ENCODE results near the gene TRIM25.

The TRIM25 gene

DNA sequence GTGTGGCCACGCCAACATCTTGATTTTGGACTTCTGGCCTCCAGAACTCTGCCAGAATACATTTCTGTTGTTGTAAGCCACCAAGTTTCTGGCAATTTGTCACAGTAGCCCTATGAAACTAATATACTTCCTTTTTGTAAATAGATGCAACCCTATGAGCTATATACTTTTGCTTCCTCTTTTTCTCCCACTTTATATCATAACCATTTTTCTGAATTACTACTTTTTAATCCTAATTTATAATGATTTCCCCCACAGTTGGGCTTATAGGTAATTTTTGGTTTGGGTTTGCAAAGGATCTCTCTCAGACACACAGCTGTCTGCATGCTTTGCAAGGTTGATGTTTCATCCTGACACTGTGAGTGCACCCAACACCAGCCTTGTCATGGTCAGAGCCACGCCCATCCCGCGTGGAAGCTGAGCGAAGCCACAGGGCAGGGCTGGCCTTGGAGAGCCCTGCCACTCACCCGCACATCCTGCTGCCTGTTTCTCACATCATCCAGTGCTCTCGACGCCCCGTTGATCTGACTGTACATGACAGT lies 5.8 kb downstream of the TRIM25 start:
- H3K4me3 ChIP-seq (ENCODE audit: low read depth in 1 of 2, low read length in 2 of 2): no peak overlapping the region
- no peaks in the 10 kb centered on the region for H3K9me3 ChIP-seq (ENCODE audit: low read length)
- no peaks in the 10 kb centered on the region for H3K27me3 ChIP-seq (ENCODE audit: control insufficient read depth in 1 of 2, insufficient read depth in 2 of 2, low read length in 2 of 2)
- H3K9ac ChIP-seq (ENCODE audit: low read length): no peak overlapping the region
- peaks cover 35% of the 10 kb centered on the region for H3K36me3 ChIP-seq (ENCODE audit: insufficient read depth, low read length)
- H3K27ac ChIP-seq (ENCODE audit: low read depth, low read length): no peak overlapping the region
- H3K4me1 ChIP-seq (ENCODE audit: insufficient read depth, low read length): peaks cover 30% of the 10 kb centered on the region

DNA sequence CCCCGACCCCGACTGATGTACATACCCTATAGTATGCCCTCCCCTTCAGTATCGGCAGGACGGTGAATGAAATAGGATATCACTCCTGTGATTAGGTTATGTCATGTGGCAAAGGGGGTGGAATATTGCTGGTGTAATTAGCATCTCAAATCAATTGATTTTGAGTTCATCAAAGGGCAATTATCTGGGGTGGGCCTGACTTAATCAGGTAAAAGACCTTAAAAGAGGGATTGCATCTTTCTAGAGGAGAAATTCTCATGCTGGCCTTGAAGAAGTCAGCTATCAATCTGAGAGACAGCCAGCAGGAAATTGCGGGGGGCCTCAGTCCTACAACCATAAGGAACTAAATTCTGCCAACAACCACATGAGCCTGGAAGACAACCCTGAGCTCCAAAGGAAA lies 10.3 kb downstream of the TRIM25 start:
- Histone ChIP-seq H3K27ac (ENCODE audit: low read depth, low read length) (no peak overlapping the region), H3K4me3 (ENCODE audit: low read depth in 1 of 2, low read length in 2 of 2) (no peak overlapping the region), H3K9me3 (ENCODE audit: low read length) (no peaks in the 10 kb centered on the region), H3K36me3 (ENCODE audit: insufficient read depth, low read length) (peaks cover 66% of the 10 kb centered on the region), H3K27me3 (ENCODE audit: control insufficient read depth in 1 of 2, insufficient read depth in 2 of 2, low read length in 2 of 2) (no peaks in the 10 kb centered on the region), H3K4me1 (ENCODE audit: insufficient read depth, low read length) (no peaks in the 10 kb centered on the region), H3K9ac (ENCODE audit: low read length) (no peak overlapping the region)

DNA sequence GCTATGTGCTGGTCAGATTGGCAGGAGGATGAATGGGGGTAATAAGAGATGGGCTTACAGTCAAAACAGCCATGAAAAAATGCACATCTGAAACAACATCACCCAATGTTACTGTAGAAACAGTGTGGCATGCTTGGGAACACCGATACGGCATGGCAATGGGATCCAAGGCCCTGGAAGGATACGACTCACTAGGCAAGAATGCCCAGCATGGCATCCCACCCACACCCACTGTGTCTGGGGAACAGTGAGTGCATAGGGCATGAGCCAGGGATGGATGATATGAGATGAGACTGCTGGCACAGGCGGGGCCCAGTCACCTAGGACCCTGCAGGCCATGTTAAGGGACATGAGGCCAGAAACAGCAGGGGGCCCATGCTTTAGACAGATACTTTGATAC lies 11.5 kb downstream of the TRIM25 start:
- Histone ChIP-seq H3K4me1 (ENCODE audit: insufficient read depth, low read length) (no peaks in the 10 kb centered on the region), H3K9ac (ENCODE audit: low read length) (no peak overlapping the region), H3K36me3 (ENCODE audit: insufficient read depth, low read length) (peaks cover 65% of the 10 kb centered on the region), H3K27ac (ENCODE audit: low read depth, low read length) (no peak overlapping the region), H3K27me3 (ENCODE audit: control insufficient read depth in 1 of 2, insufficient read depth in 2 of 2, low read length in 2 of 2) (no peaks in the 10 kb centered on the region), H3K9me3 (ENCODE audit: low read length) (no peaks in the 10 kb centered on the region), H3K4me3 (ENCODE audit: low read depth in 1 of 2, low read length in 2 of 2) (no peak overlapping the region)

DNA sequence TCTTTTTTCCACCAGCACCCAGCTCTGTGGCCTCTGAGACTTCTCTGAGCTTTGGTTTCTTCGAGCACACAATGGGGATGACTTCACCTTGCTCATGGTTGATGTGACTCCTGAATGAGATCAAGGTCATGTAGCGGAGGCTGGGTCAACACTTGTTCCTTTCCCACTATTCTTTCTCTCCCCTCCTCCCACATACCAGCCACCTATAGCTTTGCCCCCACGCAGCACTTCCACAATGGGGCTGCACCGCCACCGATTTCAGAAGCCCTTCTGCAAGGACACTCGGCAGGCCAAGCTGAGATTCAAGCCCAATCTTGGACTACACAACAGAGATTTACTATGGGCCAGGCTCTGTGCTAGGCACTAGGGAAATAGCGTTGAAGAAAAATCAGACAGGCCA lies 14.4 kb downstream of the TRIM25 start:
- Histone ChIP-seq H3K36me3 (ENCODE audit: insufficient read depth, low read length) (peaks cover 75% of the 10 kb centered on the region), H3K27me3 (ENCODE audit: control insufficient read depth in 1 of 2, insufficient read depth in 2 of 2, low read length in 2 of 2) (no peaks in the 10 kb centered on the region), H3K9ac (ENCODE audit: low read length) (no peak overlapping the region), H3K27ac (ENCODE audit: low read depth, low read length) (no peak overlapping the region), H3K4me1 (ENCODE audit: insufficient read depth, low read length) (no peaks in the 10 kb centered on the region), H3K4me3 (ENCODE audit: low read depth in 1 of 2, low read length in 2 of 2) (no peak overlapping the region), H3K9me3 (ENCODE audit: low read length) (no peaks in the 10 kb centered on the region)

DNA sequence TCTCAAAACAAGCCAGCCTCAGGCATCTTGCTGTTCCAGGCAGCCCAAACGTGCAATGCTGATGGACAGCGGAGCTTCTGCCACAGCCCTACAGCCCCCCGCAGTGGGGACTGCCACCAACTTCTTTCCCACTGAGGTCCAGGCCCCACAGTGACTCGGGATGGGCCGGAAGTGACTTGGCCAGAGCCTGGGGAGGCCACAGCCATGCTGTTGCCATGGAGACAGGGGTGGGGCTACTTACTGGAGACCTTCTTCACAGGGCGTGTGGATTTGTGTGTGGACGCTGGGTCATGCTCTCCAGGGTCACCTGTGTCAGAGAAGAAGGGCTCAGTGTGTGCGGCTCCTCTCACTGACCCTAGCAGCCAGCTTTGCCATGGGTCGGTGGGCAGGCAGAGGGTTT lies 15.0 kb downstream of the TRIM25 start:
- Histone ChIP-seq H3K27me3 (ENCODE audit: control insufficient read depth in 1 of 2, insufficient read depth in 2 of 2, low read length in 2 of 2) (no peaks in the 10 kb centered on the region), H3K4me3 (ENCODE audit: low read depth in 1 of 2, low read length in 2 of 2) (no peak overlapping the region), H3K9me3 (ENCODE audit: low read length) (no peaks in the 10 kb centered on the region), H3K36me3 (ENCODE audit: insufficient read depth, low read length) (peaks cover 70% of the 10 kb centered on the region), H3K4me1 (ENCODE audit: insufficient read depth, low read length) (no peaks in the 10 kb centered on the region), H3K27ac (ENCODE audit: low read depth, low read length) (no peak overlapping the region), H3K9ac (ENCODE audit: low read length) (no peak overlapping the region)

DNA sequence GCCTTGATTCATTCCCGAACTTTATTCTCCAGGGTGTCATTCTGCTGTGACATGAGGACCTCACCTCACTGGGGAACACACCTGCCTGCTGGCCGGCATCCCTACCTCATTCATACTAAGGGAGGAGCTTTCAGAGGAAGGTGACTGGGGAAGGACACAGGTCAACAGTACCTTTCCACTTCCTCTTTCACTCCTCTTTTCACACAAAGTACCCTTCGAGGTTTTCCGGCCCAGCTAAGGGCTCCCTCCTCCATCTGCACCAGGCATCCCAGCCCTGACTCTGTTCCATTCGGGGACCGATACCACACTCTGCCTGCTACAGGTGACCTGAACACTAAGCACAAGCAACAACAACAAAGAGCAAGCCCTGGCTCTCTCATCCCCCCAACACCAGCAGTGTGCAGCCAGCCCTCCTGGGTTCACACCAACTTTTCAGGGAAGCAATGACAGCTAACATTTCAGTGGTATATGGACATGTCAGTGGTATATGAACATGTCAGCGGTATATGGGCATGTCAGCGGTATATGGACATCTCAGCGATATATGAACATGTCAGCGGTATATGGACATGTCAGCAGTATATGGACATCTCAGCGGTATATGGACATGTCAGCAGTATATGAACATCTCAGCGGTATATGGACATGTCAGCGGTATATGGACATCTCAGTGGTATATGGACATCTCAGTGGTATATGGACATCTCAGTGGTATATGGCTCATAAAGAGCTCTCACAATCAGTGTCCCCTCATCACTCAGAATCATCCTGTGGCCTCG lies 16.0 kb downstream of the TRIM25 start:
- Histone ChIP-seq H3K27ac (ENCODE audit: low read depth, low read length) (no peak overlapping the region), H3K27me3 (ENCODE audit: control insufficient read depth in 1 of 2, insufficient read depth in 2 of 2, low read length in 2 of 2) (no peaks in the 10 kb centered on the region), H3K4me1 (ENCODE audit: insufficient read depth, low read length) (no peaks in the 10 kb centered on the region), H3K4me3 (ENCODE audit: low read depth in 1 of 2, low read length in 2 of 2) (no peak overlapping the region), H3K9me3 (ENCODE audit: low read length) (no peaks in the 10 kb centered on the region), H3K36me3 (ENCODE audit: insufficient read depth, low read length) (peaks cover 72% of the 10 kb centered on the region), H3K9ac (ENCODE audit: low read length) (no peak overlapping the region)

DNA sequence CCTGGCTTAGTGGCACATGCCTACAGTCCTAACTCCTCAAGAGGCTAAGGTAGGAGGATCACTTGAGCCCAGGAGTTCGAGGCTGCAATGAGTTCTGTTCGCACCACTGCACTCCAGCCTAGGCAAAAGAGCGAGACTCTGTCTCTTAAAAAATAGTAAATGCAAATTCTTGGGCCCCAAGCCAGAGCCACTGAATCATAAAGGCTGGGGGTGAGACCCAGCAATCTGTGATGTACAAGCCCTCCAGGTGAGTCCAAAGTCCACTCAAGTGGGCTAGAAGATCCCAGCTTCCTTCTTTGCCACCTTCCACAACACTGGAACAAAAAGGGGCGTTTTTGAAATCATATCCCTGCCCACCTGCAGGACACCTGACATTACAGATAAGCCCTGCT lies 16.9 kb downstream of the TRIM25 start:
- H3K9me3 ChIP-seq (ENCODE audit: low read length): no peaks in the 10 kb centered on the region
- H3K27ac ChIP-seq (ENCODE audit: low read depth, low read length): no peak overlapping the region
- H3K4me3 ChIP-seq (ENCODE audit: low read depth in 1 of 2, low read length in 2 of 2): no peak overlapping the region
- H3K27me3 ChIP-seq (ENCODE audit: control insufficient read depth in 1 of 2, insufficient read depth in 2 of 2, low read length in 2 of 2): no peaks in the 10 kb centered on the region
- H3K4me1 ChIP-seq (ENCODE audit: insufficient read depth, low read length): no peaks in the 10 kb centered on the region
- H3K9ac ChIP-seq (ENCODE audit: low read length): no peak overlapping the region
- peaks cover 71% of the 10 kb centered on the region for H3K36me3 ChIP-seq (ENCODE audit: insufficient read depth, low read length)

DNA sequence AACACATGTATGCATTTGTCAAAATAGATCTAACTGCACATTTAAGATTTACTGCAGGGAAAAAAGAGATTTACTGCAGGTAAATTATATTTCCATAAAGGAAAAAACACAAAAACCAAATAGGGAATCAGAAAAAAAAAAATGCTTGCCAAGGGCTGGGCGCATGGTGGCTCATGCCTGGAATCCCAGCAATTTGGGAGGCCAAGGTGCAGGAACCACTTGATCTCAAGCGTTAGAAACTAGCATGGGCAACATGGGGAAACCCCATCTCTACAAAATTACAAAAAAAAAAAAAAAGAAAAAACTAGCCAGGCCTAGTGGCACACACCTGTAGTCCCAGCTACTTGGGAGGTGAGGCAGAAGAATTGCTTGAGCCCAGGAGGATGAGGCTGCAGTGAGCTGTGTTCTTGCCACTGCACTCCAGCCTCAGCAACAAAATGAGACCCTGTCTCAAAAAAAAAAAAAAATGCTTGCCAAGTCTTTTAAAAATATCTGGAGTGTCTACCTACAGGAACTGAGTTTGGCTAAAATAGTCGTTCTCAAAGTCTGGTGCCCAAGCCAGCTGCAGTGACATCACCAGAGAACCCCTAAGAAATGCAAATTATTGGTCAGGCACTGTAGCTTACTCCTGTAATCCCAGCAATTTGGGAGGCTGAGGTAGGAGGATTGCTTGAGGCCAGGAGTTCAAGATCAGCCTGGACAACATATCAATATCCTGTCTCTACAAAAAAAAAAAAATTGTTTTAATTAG lies 17.5 kb downstream of the TRIM25 start:
- Histone ChIP-seq H3K36me3 (ENCODE audit: insufficient read depth, low read length) (peaks cover 71% of the 10 kb centered on the region), H3K4me3 (ENCODE audit: low read depth in 1 of 2, low read length in 2 of 2) (no peak overlapping the region), H3K9me3 (ENCODE audit: low read length) (no peaks in the 10 kb centered on the region), H3K9ac (ENCODE audit: low read length) (no peak overlapping the region), H3K27ac (ENCODE audit: low read depth, low read length) (no peak overlapping the region), H3K27me3 (ENCODE audit: control insufficient read depth in 1 of 2, insufficient read depth in 2 of 2, low read length in 2 of 2) (no peaks in the 10 kb centered on the region), H3K4me1 (ENCODE audit: insufficient read depth, low read length) (no peaks in the 10 kb centered on the region)

DNA sequence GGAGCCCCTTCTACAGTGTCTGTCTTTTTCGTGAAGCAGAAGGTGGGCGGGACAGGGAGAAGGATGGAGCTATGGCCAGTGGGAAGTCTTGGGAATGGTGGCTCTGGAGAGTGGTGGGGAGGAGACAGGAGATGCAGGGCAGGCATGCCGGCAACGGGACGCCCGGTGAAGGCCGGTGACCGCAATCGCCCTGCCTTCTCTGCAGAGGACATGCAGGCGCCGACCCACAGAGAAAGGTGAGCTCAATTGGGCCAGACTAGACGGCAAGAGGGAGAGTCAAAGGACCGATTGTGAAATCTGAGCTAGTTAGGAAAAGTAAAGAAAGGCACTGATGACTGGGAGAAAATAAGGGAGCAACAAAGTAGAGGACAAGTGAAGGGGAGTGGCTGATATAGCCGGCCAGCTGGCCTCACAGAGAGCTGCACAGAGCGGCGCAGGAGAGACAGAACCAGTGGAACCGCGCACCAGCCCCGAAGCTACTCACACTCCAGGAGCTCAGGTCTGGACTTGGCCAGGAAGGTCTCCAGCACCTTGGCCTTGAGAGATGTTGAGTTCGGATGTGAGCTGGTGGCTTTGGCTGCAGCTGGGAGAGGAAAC lies 18.9 kb downstream of the TRIM25 start:
- Histone ChIP-seq H3K9me3 (ENCODE audit: low read length) (no peaks in the 10 kb centered on the region), H3K36me3 (ENCODE audit: insufficient read depth, low read length) (peaks cover 72% of the 10 kb centered on the region), H3K27ac (ENCODE audit: low read depth, low read length) (no peak overlapping the region), H3K27me3 (ENCODE audit: control insufficient read depth in 1 of 2, insufficient read depth in 2 of 2, low read length in 2 of 2) (no peaks in the 10 kb centered on the region), H3K4me3 (ENCODE audit: low read depth in 1 of 2, low read length in 2 of 2) (no peak overlapping the region), H3K9ac (ENCODE audit: low read length) (no peak overlapping the region), H3K4me1 (ENCODE audit: insufficient read depth, low read length) (no peaks in the 10 kb centered on the region)

DNA sequence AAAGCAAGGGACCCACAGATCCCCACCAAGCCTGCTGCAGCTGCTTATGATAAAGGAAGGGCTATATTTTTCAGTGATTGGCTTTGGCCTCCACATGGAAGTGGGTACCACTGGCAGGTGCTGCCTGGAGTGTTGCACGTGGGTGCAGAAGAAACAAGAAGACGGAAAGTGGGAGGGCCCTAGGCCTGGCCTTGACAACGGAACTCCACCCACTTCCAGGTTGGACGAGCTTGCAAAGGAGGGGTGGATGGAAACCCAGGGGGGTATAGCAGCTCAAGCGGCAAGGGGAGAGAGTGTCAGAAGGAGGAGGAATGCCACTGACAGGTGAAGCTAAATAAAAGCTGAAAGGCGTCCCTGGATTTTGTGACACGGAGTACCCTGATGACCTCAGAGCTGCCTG lies 20.3 kb downstream of the TRIM25 start:
- Histone ChIP-seq H3K4me1 (ENCODE audit: insufficient read depth, low read length) (no peaks in the 10 kb centered on the region), H3K36me3 (ENCODE audit: insufficient read depth, low read length) (peaks cover 63% of the 10 kb centered on the region), H3K9me3 (ENCODE audit: low read length) (no peaks in the 10 kb centered on the region), H3K9ac (ENCODE audit: low read length) (no peak overlapping the region), H3K4me3 (ENCODE audit: low read depth in 1 of 2, low read length in 2 of 2) (no peak overlapping the region), H3K27ac (ENCODE audit: low read depth, low read length) (no peak overlapping the region), H3K27me3 (ENCODE audit: control insufficient read depth in 1 of 2, insufficient read depth in 2 of 2, low read length in 2 of 2) (no peaks in the 10 kb centered on the region)

DNA sequence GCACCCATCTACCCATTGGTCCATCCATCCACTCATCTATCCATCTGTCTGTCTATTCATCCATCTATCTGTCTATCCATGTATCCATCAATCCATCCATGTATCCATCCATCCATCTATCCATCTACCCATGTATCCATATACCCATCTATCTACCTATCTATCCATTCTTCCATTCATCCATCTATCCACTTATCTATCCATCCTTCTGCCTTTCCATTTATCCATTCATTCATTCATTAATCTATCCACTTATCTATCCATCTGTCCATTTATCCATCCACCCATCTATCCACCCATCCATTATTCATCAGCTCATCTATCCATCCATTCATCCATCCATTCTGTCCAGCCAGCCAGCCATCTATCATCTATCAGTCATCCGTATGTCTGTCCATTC lies 21.5 kb downstream of the TRIM25 start:
- H3K9me3 ChIP-seq (ENCODE audit: low read length): no peaks in the 10 kb centered on the region
- no peaks in the 10 kb centered on the region for H3K27me3 ChIP-seq (ENCODE audit: control insufficient read depth in 1 of 2, insufficient read depth in 2 of 2, low read length in 2 of 2)
- no peak overlapping the region for H3K9ac ChIP-seq (ENCODE audit: low read length)
- no peak overlapping the region for H3K27ac ChIP-seq (ENCODE audit: low read depth, low read length)
- H3K4me3 ChIP-seq (ENCODE audit: low read depth in 1 of 2, low read length in 2 of 2): no peak overlapping the region
- H3K4me1 ChIP-seq (ENCODE audit: insufficient read depth, low read length): no peaks in the 10 kb centered on the region
- peaks cover 57% of the 10 kb centered on the region for H3K36me3 ChIP-seq (ENCODE audit: insufficient read depth, low read length)
